Activated CD8-positive, alpha-beta memory T cell treated with anti-CD3 and anti-CD28 coated beads for 1 hour (primary cell): ENCODE measurements around the gene CLIC6.
"Not testable (repeated sequence)": the region's sequence is repeated elsewhere in the genome, so short reads cannot be mapped to it uniquely, and the experiment has no call there.

Experiments
- DNase-seq, 2 donors: peaks; one replicate each; pipeline ENCODE4 v3.0.0-alpha.2; 2020; ENCODE audit warnings: low read depth in 1 of 2; ENCODE audit errors: extremely low read depth in 1 of 2

Gene CLIC6

GRCh38 chr21:34690793-34691175, 22.0 kb downstream of the CLIC6 start:
- DNase-seq, result no peak

GRCh38 chr21:34691390-34692032, 22.7 kb downstream of the CLIC6 start:
- DNase-seq, result no peak

GRCh38 chr21:34692458-34693020, 23.7 kb downstream of the CLIC6 start:
- DNase-seq, result no peak

GRCh38 chr21:34693192-34693810, 24.5 kb downstream of the CLIC6 start:
- DNase-seq, result no peak

- no peak for DNase-seq
Measured at GRCh38 chr21:34695434-34695833, 26.6 kb downstream of the CLIC6 start.

GRCh38 chr21:34696121-34696520, 27.3 kb downstream of the CLIC6 start:
- no peak for DNase-seq

GRCh38 chr21:34697826-34698225, 29.0 kb downstream of the CLIC6 start:
- no peak for DNase-seq

GRCh38 chr21:34698270-34699015, 29.6 kb downstream of the CLIC6 start:
- DNase-seq, result no peak

GRCh38 chr21:34700605-34701004, 31.8 kb downstream of the CLIC6 start:
- DNase-seq, result no peak

- DNase-seq, result no peak
Measured at GRCh38 chr21:34701726-34702125, 32.9 kb downstream of the CLIC6 start.

- DNase-seq, result no peak
Measured at GRCh38 chr21:34702341-34703170, 33.8 kb downstream of the CLIC6 start.

GRCh38 chr21:34703571-34703970, 34.8 kb downstream of the CLIC6 start:
- DNase-seq, result no peak

GRCh38 chr21:34704119-34704518, 35.3 kb downstream of the CLIC6 start:
- DNase-seq, result no peak

GRCh38 chr21:34705011-34705410, 36.2 kb downstream of the CLIC6 start:
- no peak for DNase-seq

GRCh38 chr21:34706337-34706736, 37.5 kb downstream of the CLIC6 start:
- no peak for DNase-seq

- DNase-seq, result no peak
Measured at GRCh38 chr21:34707876-34708325, 39.1 kb downstream of the CLIC6 start.

- no peak for DNase-seq
Measured at GRCh38 chr21:34713621-34714020, 44.8 kb downstream of the CLIC6 start.

GRCh38 chr21:34715518-34715917, 46.7 kb downstream of the CLIC6 start:
- DNase-seq, result no peak

- DNase-seq, result no peak
Measured at GRCh38 chr21:34715985-34716596, 47.3 kb downstream of the CLIC6 start.

GRCh38 chr21:34718529-34718928, 49.7 kb downstream of the CLIC6 start:
- not testable (repeated sequence) for DNase-seq
